ENCODE data around the gene SPTBN1. TPM values are rescaled to one million over a fixed set of nuclear protein-coding genes. Genes with fewer than 3 reads are reported as not detected.

The SPTBN1 gene
- total and polyA plus RNA-seq, 2 experiments from 2014 or later: 58.1 to 204 TPM

- TF ChIP-seq CTCF (conservative IDR thresholded peaks at IDR 0.05; ENCODE audit: low read depth in 2 of 2) (no peak), EZH2phosphoT487 (IDR thresholded peaks at IDR 0.05; ENCODE audit: unreplicated experiment) (no peak), POLR2AphosphoS5 (IDR thresholded peaks at IDR 0.05; ENCODE audit: low read depth) (no peak)
These were observed 16.1 kb upstream of the SPTBN1 start (continued) for GRCh38 chr2:54440050-54440449.

DNA sequence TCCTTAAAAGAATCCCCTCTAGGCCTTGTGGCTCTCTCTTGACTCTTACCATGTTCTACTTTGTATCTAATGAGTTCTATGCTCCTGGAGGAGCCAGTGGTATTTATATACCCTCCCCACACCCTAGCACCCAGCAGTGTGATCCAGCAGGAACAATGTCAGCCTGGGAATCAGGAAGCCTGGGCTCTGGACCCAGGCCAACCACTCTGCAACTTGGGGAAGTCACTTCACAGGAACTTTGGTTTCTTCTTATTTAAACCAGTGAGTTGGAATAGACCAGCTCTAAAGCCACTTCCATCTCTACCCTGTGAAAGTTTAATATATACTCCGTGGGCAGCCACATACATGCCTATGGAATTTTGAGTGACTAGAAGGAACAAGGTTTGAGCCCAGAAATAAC lies 11.6 kb upstream of the SPTBN1 start:
- Mint-ChIP-seq H3K9me3 (no peaks in the 10 kb centered on the region), H3K27ac (no peak overlapping the region), H3K36me3 (ENCODE audit: low read depth) (no peaks in the 10 kb centered on the region), H3K27me3 (ENCODE audit: insufficient read depth, low read depth, poor library complexity) (no peaks in the 10 kb centered on the region), H3K4me1 (peaks cover 4% of the 10 kb centered on the region; the same call in 1 of the 3 replicates), H3K4me3 (no peak overlapping the region)
- Histone ChIP-seq H3F3A (replicated peaks; ENCODE audit: low read depth) (no peaks in the 10 kb centered on the region), H3K79me2 (replicated peaks; ENCODE audit: insufficient read depth) (no peaks in the 10 kb centered on the region), H3K36me3 (ENCODE audit: insufficient read depth) (no peaks in the 10 kb centered on the region), H3K9me2 (ENCODE audit: insufficient read depth) (no peaks in the 10 kb centered on the region), H3K4me2 (no peak overlapping the region), H4K20me1 (replicated peaks; ENCODE audit: insufficient read depth) (no peaks in the 10 kb centered on the region), H3K27ac (ENCODE audit: low read depth) (no peak overlapping the region), H2AFZ (no peak overlapping the region), H3K4me1 (ENCODE audit: insufficient read depth) (0 out of 2 replicates have a peak, but pooled peaks cover 4% of the 10 kb centered on the region), H3K27me3 (ENCODE audit: insufficient read depth) (no peaks in the 10 kb centered on the region), H3K4me3 (no peak overlapping the region)
- ATAC-seq (no peak), DNase-seq (ENCODE audit: low spot score) (no peak)
- TF ChIP-seq, protein P1, sequence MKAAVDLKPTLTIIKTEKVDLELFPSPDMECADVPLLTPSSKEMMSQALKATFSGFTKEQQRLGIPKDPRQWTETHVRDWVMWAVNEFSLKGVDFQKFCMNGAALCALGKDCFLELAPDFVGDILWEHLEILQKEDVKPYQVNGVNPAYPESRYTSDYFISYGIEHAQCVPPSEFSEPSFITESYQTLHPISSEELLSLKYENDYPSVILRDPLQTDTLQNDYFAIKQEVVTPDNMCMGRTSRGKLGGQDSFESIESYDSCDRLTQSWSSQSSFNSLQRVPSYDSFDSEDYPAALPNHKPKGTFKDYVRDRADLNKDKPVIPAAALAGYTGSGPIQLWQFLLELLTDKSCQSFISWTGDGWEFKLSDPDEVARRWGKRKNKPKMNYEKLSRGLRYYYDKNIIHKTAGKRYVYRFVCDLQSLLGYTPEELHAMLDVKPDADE (IDR thresholded peaks at IDR 0.05): no peak
- TF ChIP-seq, protein P2, sequence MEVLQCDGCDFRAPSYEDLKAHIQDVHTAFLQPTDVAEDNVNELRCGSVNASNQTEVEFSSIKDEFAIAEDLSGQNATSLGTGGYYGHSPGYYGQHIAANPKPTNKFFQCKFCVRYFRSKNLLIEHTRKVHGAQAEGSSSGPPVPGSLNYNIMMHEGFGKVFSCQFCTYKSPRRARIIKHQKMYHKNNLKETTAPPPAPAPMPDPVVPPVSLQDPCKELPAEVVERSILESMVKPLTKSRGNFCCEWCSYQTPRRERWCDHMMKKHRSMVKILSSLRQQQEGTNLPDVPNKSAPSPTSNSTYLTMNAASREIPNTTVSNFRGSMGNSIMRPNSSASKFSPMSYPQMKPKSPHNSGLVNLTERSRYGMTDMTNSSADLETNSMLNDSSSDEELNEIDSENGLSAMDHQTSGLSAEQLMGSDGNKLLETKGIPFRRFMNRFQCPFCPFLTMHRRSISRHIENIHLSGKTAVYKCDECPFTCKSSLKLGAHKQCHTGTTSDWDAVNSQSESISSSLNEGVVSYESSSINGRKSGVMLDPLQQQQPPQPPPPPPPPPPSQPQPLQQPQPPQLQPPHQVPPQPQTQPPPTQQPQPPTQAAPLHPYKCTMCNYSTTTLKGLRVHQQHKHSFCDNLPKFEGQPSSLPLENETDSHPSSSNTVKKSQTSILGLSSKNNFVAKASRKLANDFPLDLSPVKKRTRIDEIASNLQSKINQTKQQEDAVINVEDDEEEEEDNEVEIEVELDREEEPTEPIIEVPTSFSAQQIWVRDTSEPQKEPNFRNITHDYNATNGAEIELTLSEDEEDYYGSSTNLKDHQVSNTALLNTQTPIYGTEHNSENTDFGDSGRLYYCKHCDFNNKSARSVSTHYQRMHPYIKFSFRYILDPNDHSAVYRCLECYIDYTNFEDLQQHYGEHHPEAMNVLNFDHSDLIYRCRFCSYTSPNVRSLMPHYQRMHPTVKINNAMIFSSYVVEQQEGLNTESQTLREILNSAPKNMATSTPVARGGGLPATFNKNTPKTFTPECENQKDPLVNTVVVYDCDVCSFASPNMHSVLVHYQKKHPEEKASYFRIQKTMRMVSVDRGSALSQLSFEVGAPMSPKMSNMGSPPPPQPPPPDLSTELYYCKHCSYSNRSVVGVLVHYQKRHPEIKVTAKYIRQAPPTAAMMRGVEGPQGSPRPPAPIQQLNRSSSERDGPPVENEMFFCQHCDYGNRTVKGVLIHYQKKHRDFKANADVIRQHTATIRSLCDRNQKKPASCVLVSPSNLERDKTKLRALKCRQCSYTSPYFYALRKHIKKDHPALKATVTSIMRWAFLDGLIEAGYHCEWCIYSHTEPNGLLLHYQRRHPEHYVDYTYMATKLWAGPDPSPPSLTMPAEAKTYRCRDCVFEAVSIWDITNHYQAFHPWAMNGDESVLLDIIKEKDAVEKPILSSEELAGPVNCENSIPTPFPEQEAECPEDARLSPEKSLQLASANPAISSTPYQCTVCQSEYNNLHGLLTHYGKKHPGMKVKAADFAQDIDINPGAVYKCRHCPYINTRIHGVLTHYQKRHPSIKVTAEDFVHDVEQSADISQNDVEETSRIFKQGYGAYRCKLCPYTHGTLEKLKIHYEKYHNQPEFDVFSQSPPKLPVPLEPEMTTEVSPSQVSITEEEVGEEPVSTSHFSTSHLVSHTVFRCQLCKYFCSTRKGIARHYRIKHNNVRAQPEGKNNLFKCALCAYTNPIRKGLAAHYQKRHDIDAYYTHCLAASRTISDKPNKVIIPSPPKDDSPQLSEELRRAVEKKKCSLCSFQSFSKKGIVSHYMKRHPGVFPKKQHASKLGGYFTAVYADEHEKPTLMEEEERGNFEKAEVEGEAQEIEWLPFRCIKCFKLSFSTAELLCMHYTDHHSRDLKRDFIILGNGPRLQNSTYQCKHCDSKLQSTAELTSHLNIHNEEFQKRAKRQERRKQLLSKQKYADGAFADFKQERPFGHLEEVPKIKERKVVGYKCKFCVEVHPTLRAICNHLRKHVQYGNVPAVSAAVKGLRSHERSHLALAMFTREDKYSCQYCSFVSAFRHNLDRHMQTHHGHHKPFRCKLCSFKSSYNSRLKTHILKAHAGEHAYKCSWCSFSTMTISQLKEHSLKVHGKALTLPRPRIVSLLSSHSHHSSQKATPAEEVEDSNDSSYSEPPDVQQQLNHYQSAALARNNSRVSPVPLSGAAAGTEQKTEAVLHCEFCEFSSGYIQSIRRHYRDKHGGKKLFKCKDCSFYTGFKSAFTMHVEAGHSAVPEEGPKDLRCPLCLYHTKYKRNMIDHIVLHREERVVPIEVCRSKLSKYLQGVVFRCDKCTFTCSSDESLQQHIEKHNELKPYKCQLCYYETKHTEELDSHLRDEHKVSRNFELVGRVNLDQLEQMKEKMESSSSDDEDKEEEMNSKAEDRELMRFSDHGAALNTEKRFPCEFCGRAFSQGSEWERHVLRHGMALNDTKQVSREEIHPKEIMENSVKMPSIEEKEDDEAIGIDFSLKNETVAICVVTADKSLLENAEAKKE (CRISPR knock-in tag; IDR thresholded peaks at IDR 0.05): no peak
- TF ChIP-seq NANOG (IDR thresholded peaks at IDR 0.05; ENCODE audit: borderline replicate concordance): no peak
- TF ChIP-seq CTCF (conservative IDR thresholded peaks at IDR 0.05; ENCODE audit: low read depth in 2 of 2): no peak
- TF ChIP-seq EZH2 (IDR thresholded peaks at IDR 0.05; ENCODE audit: low read depth, unreplicated experiment): no peak
- no peak for TF ChIP-seq POLR2AphosphoS5 (IDR thresholded peaks at IDR 0.05; ENCODE audit: low read depth)
- TF ChIP-seq JUNB (IDR thresholded peaks at IDR 0.05; ENCODE audit: unreplicated experiment): no peak
- TF ChIP-seq ZNF114 (CRISPR knock-in tag; IDR thresholded peaks at IDR 0.05): no peak
- no peak for TF ChIP-seq STAT1 (IDR thresholded peaks at IDR 0.05; ENCODE audit: unreplicated experiment)

All from GM23338 (cell line).